ENCODE measurements around the gene TRIM16.
A peak's percentile ranks its signal among the peaks of the same experiment; 100 is the strongest.
"Not testable (repeated sequence)": the region's sequence is repeated elsewhere in the genome, so short reads cannot be mapped to it uniquely, and the experiment has no call there.

TRIM16 gene

DNA sequence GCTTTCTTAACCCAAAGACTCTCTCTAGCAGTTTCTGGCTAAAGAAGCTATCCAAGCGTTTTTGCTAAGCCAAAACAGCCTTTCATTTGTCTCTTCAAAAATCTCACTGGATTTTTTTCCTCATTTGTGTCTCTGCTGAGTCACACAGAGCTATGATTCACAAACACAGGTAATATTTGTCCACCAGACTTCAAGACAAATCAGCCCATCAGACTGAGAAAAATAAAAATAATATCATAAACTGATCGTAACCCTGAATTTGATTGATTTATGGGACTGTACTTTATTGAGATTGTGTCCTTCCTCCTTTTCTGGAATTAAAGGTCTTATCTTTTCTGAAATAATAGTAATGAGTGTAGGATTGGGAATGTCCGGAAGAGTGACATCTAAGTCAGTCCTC is 25.8 kb downstream of the TRIM16 start:
- no peak for DNase-seq (ENCODE audit: low read depth in 2 of 2)

GRCh38 chr17:15657868-15658267 is 26.2 kb downstream of the TRIM16 start:
- DNase-seq (ENCODE audit: low read depth in 2 of 2) = no peak

DNA sequence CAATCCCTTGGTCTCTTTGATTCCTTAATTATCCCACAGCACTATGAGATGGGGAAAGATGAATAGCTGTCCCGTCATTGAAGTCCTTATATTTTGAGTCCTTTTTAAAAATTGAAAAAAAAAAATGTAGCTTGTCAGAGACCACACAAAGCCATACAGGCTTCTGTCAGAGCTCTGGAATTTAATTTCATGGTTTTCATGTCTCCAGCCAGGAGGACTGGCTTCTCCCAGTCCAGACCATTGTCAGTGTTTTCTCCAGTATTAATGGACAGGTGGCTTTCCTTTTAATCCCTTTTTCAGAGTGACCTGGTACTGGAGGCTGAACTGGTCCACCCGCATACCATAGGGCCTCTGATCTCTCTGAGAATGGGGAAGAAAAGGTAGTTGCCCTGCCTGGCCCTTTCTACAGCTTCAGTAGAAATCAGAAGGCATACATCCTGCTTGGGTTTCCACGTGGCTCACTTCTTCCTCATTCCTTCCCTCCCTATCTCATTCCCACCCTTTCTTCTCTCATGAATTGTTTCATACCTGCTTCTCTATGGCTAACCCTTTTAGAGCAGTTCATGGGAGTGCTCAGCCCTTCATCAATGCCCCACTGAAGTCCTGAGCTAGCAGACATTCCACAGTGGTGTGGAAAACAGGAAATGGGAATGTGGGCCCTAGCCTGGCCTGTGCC is 29.1 kb downstream of the TRIM16 start:
- DNase-seq (ENCODE audit: low read depth in 2 of 2) = no peak

GRCh38 chr17:15654401-15654800 is 29.7 kb downstream of the TRIM16 start:
- DNase-seq (ENCODE audit: low read depth in 2 of 2) = not testable (repeated sequence)

- no peak for DNase-seq (ENCODE audit: low read depth in 2 of 2)
Observed at GRCh38 chr17:15652960-15653359, 31.2 kb downstream of the TRIM16 start.

DNA sequence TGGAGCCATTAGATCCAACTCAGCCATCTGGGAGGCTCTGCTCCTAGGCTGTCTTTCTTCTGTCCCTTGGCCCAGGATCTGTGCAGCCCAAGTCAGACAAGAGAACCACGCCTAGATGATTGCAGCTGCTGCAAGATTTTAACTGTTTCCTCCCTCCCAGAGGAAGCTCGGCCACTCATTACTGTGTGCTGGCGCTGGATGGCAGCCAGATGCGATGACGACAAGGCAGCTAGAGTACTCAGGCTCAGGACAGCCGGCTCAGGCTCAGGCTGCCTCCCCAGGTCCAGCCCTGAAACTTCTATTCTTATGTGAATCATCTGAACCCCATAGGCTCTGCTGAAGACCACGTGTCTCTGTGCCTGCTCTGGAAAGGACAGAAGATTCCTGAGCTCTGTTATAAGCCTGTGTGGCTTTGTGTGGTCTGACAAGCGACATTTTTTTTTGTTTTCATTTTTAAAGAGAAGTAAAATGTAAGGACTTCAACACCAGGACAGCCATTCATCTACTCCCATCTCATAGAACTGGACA is 32.5 kb downstream of the TRIM16 start:
- DNase-seq (ENCODE audit: low read depth in 2 of 2) = peak in 1 of 2 experiments; percentile 22

- no peak for DNase-seq (ENCODE audit: low read depth in 2 of 2)
Observed at GRCh38 chr17:15650741-15651582, 33.1 kb downstream of the TRIM16 start.

GRCh38 chr17:15649861-15650421 is 34.2 kb downstream of the TRIM16 start:
- no peak for DNase-seq (ENCODE audit: low read depth in 2 of 2)

DNA sequence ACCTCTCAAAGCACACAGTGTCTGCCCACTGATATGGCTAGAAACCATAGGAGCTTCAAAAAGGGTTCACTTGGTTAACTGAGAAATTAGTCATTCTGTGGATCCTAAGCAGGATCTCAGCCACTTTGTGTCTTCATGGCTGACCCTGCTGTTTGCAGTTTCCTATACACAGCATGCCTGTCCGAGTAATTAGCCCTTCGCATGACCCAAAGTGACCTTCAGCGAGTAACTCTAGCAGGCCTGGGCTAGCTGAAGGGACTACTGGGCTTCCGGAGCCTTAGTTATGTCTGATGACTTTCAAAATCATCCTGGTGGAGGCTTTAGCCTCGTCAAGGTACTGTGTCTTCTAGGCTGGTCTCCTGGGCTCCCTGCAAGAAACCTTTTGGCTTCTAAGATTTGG is 35.7 kb downstream of the TRIM16 start:
- no peak for DNase-seq (ENCODE audit: low read depth in 2 of 2)

- DNase-seq (ENCODE audit: low read depth in 2 of 2) = not testable (repeated sequence)
Observed at GRCh38 chr17:15645942-15646312, 38.2 kb downstream of the TRIM16 start.

- not testable (repeated sequence) for DNase-seq (ENCODE audit: low read depth in 2 of 2)
Observed at GRCh38 chr17:15645099-15645941, 38.8 kb downstream of the TRIM16 start.

- DNase-seq (ENCODE audit: low read depth in 2 of 2) = not testable (repeated sequence)
Observed at GRCh38 chr17:15642505-15643251, 41.4 kb downstream of the TRIM16 start.

- not testable (repeated sequence) for DNase-seq (ENCODE audit: low read depth in 2 of 2)
Observed at GRCh38 chr17:15642014-15642413, 42.1 kb downstream of the TRIM16 start.

DNA sequence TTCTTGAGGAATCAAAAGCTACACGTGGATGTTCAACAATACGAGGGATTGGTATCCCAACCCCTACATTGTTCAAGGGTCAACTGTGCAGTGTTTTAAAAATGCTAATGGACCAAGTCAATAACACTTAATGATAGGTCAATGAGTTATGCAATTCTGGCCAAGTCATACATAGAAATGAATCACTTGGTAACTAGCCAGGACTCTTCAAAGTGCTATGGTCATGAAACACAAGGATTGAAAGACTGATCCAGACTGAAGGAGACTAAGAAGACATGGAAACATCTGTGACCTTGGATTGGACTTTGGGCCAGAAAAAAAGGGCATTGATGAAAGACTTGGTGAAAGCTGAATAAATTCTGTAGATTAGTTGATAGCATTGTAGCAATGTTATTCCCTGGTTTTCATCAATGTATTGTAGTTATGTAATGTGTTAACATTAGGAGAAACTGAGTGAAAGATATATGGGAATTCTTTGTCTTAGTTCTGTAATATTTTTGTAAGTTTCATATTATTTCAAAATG is 53.1 kb downstream of the TRIM16 start:
- DNase-seq (ENCODE audit: low read depth in 2 of 2) = not testable (repeated sequence)

GRCh38 chr17:15629991-15630390 is 54.1 kb downstream of the TRIM16 start:
- DNase-seq (ENCODE audit: low read depth in 2 of 2) = not testable (repeated sequence)

- DNase-seq (ENCODE audit: low read depth in 2 of 2) = not testable (repeated sequence)
Observed at GRCh38 chr17:15623661-15624209, 60.4 kb downstream of the TRIM16 start.

GRCh38 chr17:15623255-15623654 is 60.9 kb downstream of the TRIM16 start:
- DNase-seq (ENCODE audit: low read depth in 2 of 2) = not testable (repeated sequence)

GRCh38 chr17:15622124-15622523 is 62.0 kb downstream of the TRIM16 start:
- DNase-seq (ENCODE audit: low read depth in 2 of 2) = not testable (repeated sequence)

- DNase-seq (ENCODE audit: low read depth in 2 of 2) = not testable (repeated sequence)
Observed at GRCh38 chr17:15619331-15620058, 64.6 kb downstream of the TRIM16 start, which contains the start of gene FBXW10B. TSS of gene FBXW10B (minus strand) at chr17:15619704. CDS start at chr17:15619512, 192 bp downstream.

Measured in stimulated activated CD4-positive, alpha-beta T cell treated with anti-CD3 and anti-CD28 coated beads, Interleukin-12 subunit alpha, Interleukin-12 subunit beta, amount 100 ng/mL, for 24 hours (primary cell).